Tibial nerve (tissue), 3 donors: Measurements from ENCODE around the gene RBKS.

Experiments used
- CTCF ChIP-seq, 5 experiments: fragments of 200-600 bp in 3 of 5; fragments of 450-650 bp in 2 of 5; sonication (generic) in 3 of 5; IDR thresholded peaks; one replicate each; pipeline ENCODE4 v1.5.1; 2016 to 2019; ENCODE audit warnings: antibody characterized with exemption in 5 of 5, mild to moderate bottlenecking in 3 of 5, moderate library complexity in 2 of 5
- POLR2A ChIP-seq, 2 donors: fragments of 450-650 bp; IDR thresholded peaks; one replicate each; pipeline ENCODE4 v1.6.1; 2017; ENCODE audit warnings: antibody characterized with exemption in 2 of 2, mild to moderate bottlenecking in 2 of 2, moderate library complexity in 2 of 2

- TF ChIP-seq POLR2A (IDR thresholded peaks at IDR 0.05) (no peak), CTCF (IDR thresholded peaks at IDR 0.05) (no peak)
Measured at GRCh38 chr2:27914041-27914804, 24.0 kb upstream of the RBKS start.
